ENCODE measurements around the gene MPDU1. TPM values are rescaled to one million over a fixed set of nuclear protein-coding genes. Genes with fewer than 3 reads are reported as not detected.

Gene MPDU1
- total RNA-seq, 1 experiment from 2014 or later, result 151 TPM

DNA sequence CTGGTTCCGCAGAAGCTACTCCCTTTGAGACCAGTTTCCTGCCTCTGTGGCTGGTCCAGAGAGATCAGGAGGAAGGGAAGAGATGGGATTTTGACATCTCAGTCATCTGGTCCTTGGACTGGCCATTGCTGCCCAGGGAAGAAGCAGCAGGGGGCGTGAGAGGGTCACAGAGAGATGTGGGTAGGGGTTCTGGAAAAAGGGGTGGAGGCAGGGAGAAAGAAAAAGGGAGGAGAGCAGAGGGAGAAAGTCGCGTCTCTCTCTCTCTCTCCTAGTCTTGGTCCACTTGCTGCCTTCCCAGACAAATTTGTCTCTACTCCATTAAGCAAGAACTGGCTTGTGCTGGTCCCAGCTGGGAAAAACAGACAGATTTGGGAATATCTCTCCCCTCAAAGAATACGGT, 50.7 kb downstream of the MPDU1 start:
- in situ Hi-C loops (cut with HindIII; ENCODE audit: low sequenced_read_pairs), result no loop called here
- peak; percentile 43 for DNase-seq (ENCODE audit: low spot score)

DNA sequence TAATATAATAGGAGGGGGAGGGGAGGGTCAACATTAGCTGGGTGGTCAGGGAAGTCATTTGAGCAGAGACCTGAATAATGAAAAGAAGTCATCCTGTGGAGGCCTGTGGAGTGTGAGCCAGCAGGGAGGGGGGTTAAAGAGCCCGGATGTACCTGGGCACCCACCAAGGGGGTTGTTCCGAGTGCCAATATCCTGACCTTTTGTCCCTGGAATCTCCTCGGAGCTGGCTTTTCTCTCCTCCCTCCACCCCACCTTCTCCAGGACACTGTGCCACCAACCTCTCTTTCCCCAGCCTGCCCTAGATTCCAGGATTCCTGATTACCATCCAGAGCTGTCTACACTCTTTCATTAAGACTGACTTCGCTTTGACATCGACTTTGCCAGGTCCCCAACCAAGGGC, 52.5 kb downstream of the MPDU1 start:
- no peak for DNase-seq (ENCODE audit: low spot score)

More for the DNA sequence above, 52.5 kb downstream of the MPDU1 start:
- in situ Hi-C loops (cut with HindIII; ENCODE audit: low sequenced_read_pairs), result no loop called here

Other genes with a start within 250 kb of the MPDU1 start
- gene ACAP1, start 247.3 kb upstream of the MPDU1 start, total RNA-seq (2014; rRNA removed; shearing (Covaris generic)), result 0.61 TPM in 1 of 2 replicates, not detected in the other
- gene KCTD11, start 231.7 kb upstream of the MPDU1 start, total RNA-seq (2014; rRNA removed; shearing (Covaris generic)), result 12.0 and 14.3 TPM in 2 replicates
- not detected in 2 replicates for gene TMEM95, start 228.7 kb upstream of the MPDU1 start, total RNA-seq (2014; rRNA removed; shearing (Covaris generic))
- not detected in 2 replicates for gene TNK1, start 202.8 kb upstream of the MPDU1 start, total RNA-seq (2014; rRNA removed; shearing (Covaris generic))
- gene PLSCR3, start 189.3 kb upstream of the MPDU1 start, total RNA-seq (2014; rRNA removed; shearing (Covaris generic)), result 7.9 and 8.3 TPM in 2 replicates
- gene TMEM256, start 179.8 kb upstream of the MPDU1 start, total RNA-seq (2014; rRNA removed; shearing (Covaris generic)), result 200 and 369 TPM in 2 replicates
- gene NLGN2, start 176.0 kb upstream of the MPDU1 start, total RNA-seq (2014; rRNA removed; shearing (Covaris generic)), result 5.5 and 6.8 TPM in 2 replicates
- not detected in 2 replicates for gene SPEM1, start 163.5 kb upstream of the MPDU1 start, total RNA-seq (2014; rRNA removed; shearing (Covaris generic))
- gene SPEM2, start 158.2 kb upstream of the MPDU1 start, total RNA-seq (2014; rRNA removed; shearing (Covaris generic)), result not detected in 2 replicates
- gene SPEM3, start 155.0 kb upstream of the MPDU1 start, total RNA-seq (2014; rRNA removed; shearing (Covaris generic)), result not detected in 2 replicates
- gene TMEM102, start 148.4 kb upstream of the MPDU1 start, total RNA-seq (2014; rRNA removed; shearing (Covaris generic)), result 4.6 and 4.9 TPM in 2 replicates
- 20.4 and 24.2 TPM in 2 replicates for gene FGF11, start 144.3 kb upstream of the MPDU1 start, total RNA-seq (2014; rRNA removed; shearing (Covaris generic))
- gene CHRNB1, start 138.8 kb upstream of the MPDU1 start, total RNA-seq (2014; rRNA removed; shearing (Covaris generic)), result 7.6 and 24.0 TPM in 2 replicates
- 4.1 and 4.4 TPM in 2 replicates for gene ZBTB4, start 104.2 kb upstream of the MPDU1 start, total RNA-seq (2014; rRNA removed; shearing (Covaris generic))
- not detected in 2 replicates for gene SLC35G6, start 102.4 kb upstream of the MPDU1 start, total RNA-seq (2014; rRNA removed; shearing (Covaris generic))
- gene POLR2A, start 99.5 kb upstream of the MPDU1 start, total RNA-seq (2014; rRNA removed; shearing (Covaris generic)), result 52.7 and 52.8 TPM in 2 replicates
- gene TNFSF12, start 34.8 kb upstream of the MPDU1 start, total RNA-seq (2014; rRNA removed; shearing (Covaris generic)), result not detected in 2 replicates
- gene TNFSF13, start 25.1 kb upstream of the MPDU1 start, total RNA-seq (2014; rRNA removed; shearing (Covaris generic)), result 1.5 TPM in 1 of 2 replicates, not detected in the other
- gene SENP3, start 21.9 kb upstream of the MPDU1 start, total RNA-seq (2014; rRNA removed; shearing (Covaris generic)), result 157 and 182 TPM in 2 replicates
- 119 and 129 TPM in 2 replicates for gene CD68, start 4.2 kb upstream of the MPDU1 start, total RNA-seq (2014; rRNA removed; shearing (Covaris generic))
- gene SOX15, start 6.2 kb downstream of the MPDU1 start, total RNA-seq (2014; rRNA removed; shearing (Covaris generic)), result 6.8 and 12.1 TPM in 2 replicates
- 75.9 and 88.0 TPM in 2 replicates for gene FXR2, start 31.0 kb downstream of the MPDU1 start, total RNA-seq (2014; rRNA removed; shearing (Covaris generic))
- gene SAT2, start 44.0 kb downstream of the MPDU1 start, total RNA-seq (2014; rRNA removed; shearing (Covaris generic)), result 70.2 and 96.9 TPM in 2 replicates
- not detected in 2 replicates for gene SHBG, start 46.3 kb downstream of the MPDU1 start, total RNA-seq (2014; rRNA removed; shearing (Covaris generic))
- not detected in 2 replicates for gene ATP1B2, start 67.1 kb downstream of the MPDU1 start, total RNA-seq (2014; rRNA removed; shearing (Covaris generic))
- 23.5 and 26.4 TPM in 2 replicates for gene TP53, start 103.6 kb downstream of the MPDU1 start, total RNA-seq (2014; rRNA removed; shearing (Covaris generic))
- 27.2 and 33.5 TPM in 2 replicates for gene WRAP53, start 104.6 kb downstream of the MPDU1 start, total RNA-seq (2014; rRNA removed; shearing (Covaris generic))
- 13.1 and 16.8 TPM in 2 replicates for gene EFNB3, start 121.3 kb downstream of the MPDU1 start, total RNA-seq (2014; rRNA removed; shearing (Covaris generic))
- gene DNAH2, start 133.9 kb downstream of the MPDU1 start, total RNA-seq (2014; rRNA removed; shearing (Covaris generic)), result 0.03 TPM in 1 of 2 replicates, not detected in the other

Measured in G401 (cell line).